A549 (cell line): ENCODE measurements around the gene KIF1A. TPM values are rescaled to one million over a fixed set of nuclear protein-coding genes. Genes with fewer than 3 reads are reported as not detected.

Experiments
- ATAC-seq, 2 experiments: fragments of 200-7000 bp in 1 of 2; fragments of >200 bp in 1 of 2; cut with Nextera tagmentation in 1 of 2; cut with Tn5 transposase in 1 of 2; 3 replicates each; pipeline versions ENCODE4 v1.8.0 to v1.9.1; 2018 to 2020; ENCODE audit warnings: mild to moderate bottlenecking in 1 of 2, moderate library complexity in 1 of 2
- CTCF ChIA-PET: fragments of 300-600 bp; sonication (Branson Sonifier 250); formaldehyde crosslinking; extraction: SDS; loops from one replicate; lab custom pipeline; 2021; ENCODE audit warnings: antibody characterized with exemption, inconsistent platforms; lab: Yijun Ruan, JAX
- POLR2A ChIA-PET: fragments of 350-600 bp; formaldehyde crosslinking; extraction: SDS; loops from one replicate; lab custom pipeline; 2021; ENCODE audit warnings: antibody characterized with exemption, inconsistent platforms; lab: Yijun Ruan, JAX
- DNase-seq, 2 experiments: peaks; one replicate each; pipeline versions ENCODE4 v3.0.0 to v3.0.0-alpha.2; 2011 to 2016; ENCODE audit warnings: low read depth in 1 of 2, low spot score in 1 of 2
- FAIRE-seq: peaks from 2 replicates; lab custom pipeline; 2011; peaks lifted over from hg19 to GRCh38; lab: Jason Lieb, UNC
- H3K27ac ChIP-seq, 2 experiments: fragments of >200 bp; sonication (Bioruptor Twin); formaldehyde crosslinking; 3 replicates each; pipeline ENCODE4 v1.5.1; 2016 to 2017
- H3K4me1 ChIP-seq: fragments of >200 bp; sonication (Bioruptor Twin); formaldehyde crosslinking; 3 replicates; pipeline ENCODE4 v1.6.1; 2016
- H3K4me2 ChIP-seq: fragments of >200 bp; sonication (Bioruptor Twin); formaldehyde crosslinking; 3 replicates; pipeline ENCODE4 v1.6.1; 2016
- H3K4me3 ChIP-seq: fragments of >200 bp; sonication (Bioruptor Twin); formaldehyde crosslinking; 3 replicates; pipeline ENCODE4 v1.5.1; 2016
- H3K9me3 ChIP-seq: fragments of >200 bp; sonication (Bioruptor Twin); formaldehyde crosslinking; 3 replicates; pipeline ENCODE4 v1.6.1; 2016
- CBX2 ChIP-seq: fragments of 200-600 bp; sonication (generic); IDR thresholded peaks from 2 replicates; pipeline ENCODE4 v1.6.1; 2016; ENCODE audit warnings: low read depth, mild to moderate bottlenecking, borderline replicate concordance
- CHD2 ChIP-seq: fragments of 150-350 bp; IDR thresholded peaks from 2 replicates; pipeline ENCODE4 v1.6.1; 2014; ENCODE audit warnings: low read length; ENCODE audit not compliant: partially characterized antibody
- CHD4 ChIP-seq: fragments of 200-600 bp; sonication (generic); IDR thresholded peaks from 2 replicates; pipeline ENCODE4 v1.6.1; 2016; ENCODE audit warnings: antibody characterized with exemption, mild to moderate bottlenecking, borderline replicate concordance
- CTCF ChIP-seq: fragments of >200 bp; sonication (Bioruptor Twin); formaldehyde crosslinking; IDR thresholded peaks from 3 replicates; pipeline ENCODE4 v1.5.1; 2016
- ELK1 ChIP-seq: fragments of 150-350 bp; IDR thresholded peaks from 2 replicates; pipeline ENCODE4 v1.6.1; 2014; ENCODE audit warnings: low read depth, mild to moderate bottlenecking, low read length
- ESRRA ChIP-seq: fragments of 150-350 bp; IDR thresholded peaks from 2 replicates; pipeline ENCODE4 v1.6.1; 2014; ENCODE audit warnings: mild to moderate bottlenecking, low read length, borderline replicate concordance
- HOXB13 ChIP-seq: fragments of 250-450 bp; sonication (Bioruptor Pico); IDR thresholded peaks from 2 replicates; pipeline ENCODE4 v1.5.0; 2020; ENCODE audit warnings: low read depth, mild to moderate bottlenecking, moderate library complexity
- JUNB ChIP-seq: fragments of >200 bp; sonication (Bioruptor Twin); formaldehyde crosslinking; IDR thresholded peaks from 2 replicates; pipeline ENCODE4 v1.6.1; 2016
- KDM5A ChIP-seq: fragments of 200-600 bp; sonication (generic); IDR thresholded peaks from 2 replicates; pipeline ENCODE4 v1.6.1; 2016; ENCODE audit warnings: antibody characterized with exemption, mild to moderate bottlenecking
- MAX ChIP-seq: IDR thresholded peaks from 2 replicates; pipeline ENCODE4 v1.6.1; 2012
- MAZ ChIP-seq: fragments of 150-350 bp; IDR thresholded peaks from 2 replicates; pipeline ENCODE4 v1.6.1; 2014; ENCODE audit warnings: antibody characterized with exemption, low read depth, low read length, borderline replicate concordance
- NFE2L2 ChIP-seq: fragments of 150-350 bp; conservative IDR thresholded peaks from 2 replicates; pipeline ENCODE4 v1.6.1; 2014; ENCODE audit warnings: low read length
- NPAS2 ChIP-seq: fragments of 250-450 bp; sonication (Bioruptor Pico); IDR thresholded peaks from 2 replicates; pipeline ENCODE4 v1.8.0; 2022; ENCODE audit warnings: mild to moderate bottlenecking, moderate library complexity, borderline replicate concordance
- POLR2AphosphoS2 ChIP-seq: conservative IDR thresholded peaks from 2 replicates; pipeline ENCODE4 v1.6.1; 2012; ENCODE audit warnings: low read length, improper control_type of control experiment, inconsistent platforms
- RAD21 ChIP-seq, 2 experiments: fragments of >200 bp in 1 of 2; sonication (Bioruptor Twin) in 1 of 2; formaldehyde crosslinking in 1 of 2; IDR thresholded peaks in 1 of 2; conservative IDR thresholded peaks in 1 of 2; 2 replicates in 1 of 2; 3 replicates in 1 of 2; pipeline ENCODE4 v1.6.1; 2012 to 2018; ENCODE audit warnings: inconsistent platforms in 1 of 2
- RNF2 ChIP-seq: fragments of 200-600 bp; sonication (generic); IDR thresholded peaks from 2 replicates; pipeline ENCODE4 v1.6.1; 2016; ENCODE audit warnings: low read depth, mild to moderate bottlenecking, antibody characterized with exemption, moderate library complexity, borderline replicate concordance
- SREBF2 ChIP-seq: fragments of 450-650 bp; IDR thresholded peaks from 2 replicates; pipeline ENCODE4 v1.6.1; 2014; ENCODE audit warnings: mild to moderate bottlenecking, moderate library complexity
- TFCP2L1 ChIP-seq: fragments of 250-450 bp; sonication (Bioruptor Pico); IDR thresholded peaks from 2 replicates; pipeline ENCODE4 v1.5.0; 2021; ENCODE audit warnings: mild to moderate bottlenecking
- ZFP36 ChIP-seq: fragments of 450-650 bp; IDR thresholded peaks from 2 replicates; pipeline ENCODE4 v1.6.1; 2014; ENCODE audit warnings: borderline replicate concordance; ENCODE audit not compliant: partially characterized antibody
- WGBS: methylation state at CpG from one replicate; pipeline ENCODE4 v1.1.6; 2017; ENCODE audit errors: missing lambda C conversion rate; 5-methylcytosine and 5-hydroxymethylcytosine counted together
- polyA plus RNA-seq, 4 experiments: library from polyadenylated mRNA; depleted of rRNA in 3 of 4; stranded (reverse); fragments of >200 nt; fragmentation: RNase III in 1 of 4; extraction: RNeasy Plus Mini Kit Qiagen cat#74134 plus additional on column Dnase treatment in 1 of 4; gene quantifications; 2 replicates in 3 of 4; 3 replicates in 1 of 4; pipeline ENCODE4 v1.2.3, GENCODE V29; 2011 to 2017
- TF ChIP-seq, protein P1 (sequence below): fragments of >200 bp; sonication (Bioruptor Twin); formaldehyde crosslinking; IDR thresholded peaks from 2 replicates; pipeline ENCODE4 v1.6.1; 2016
- TF ChIP-seq, protein P2 (sequence below): IDR thresholded peaks from 2 replicates; pipeline ENCODE4 v1.6.1; 2012
- TF ChIP-seq, protein P3 (sequence below): fragments of 200-600 bp; sonication (generic); IDR thresholded peaks from 2 replicates; pipeline ENCODE4 v1.6.1; 2016; ENCODE audit warnings: antibody characterized with exemption, mild to moderate bottlenecking, moderate library complexity

The KIF1A gene
- polyA plus RNA-seq, 2 of the 4 experiments (the other 2 are of a cell fraction) = 0.28 to 0.50 TPM

DNA sequence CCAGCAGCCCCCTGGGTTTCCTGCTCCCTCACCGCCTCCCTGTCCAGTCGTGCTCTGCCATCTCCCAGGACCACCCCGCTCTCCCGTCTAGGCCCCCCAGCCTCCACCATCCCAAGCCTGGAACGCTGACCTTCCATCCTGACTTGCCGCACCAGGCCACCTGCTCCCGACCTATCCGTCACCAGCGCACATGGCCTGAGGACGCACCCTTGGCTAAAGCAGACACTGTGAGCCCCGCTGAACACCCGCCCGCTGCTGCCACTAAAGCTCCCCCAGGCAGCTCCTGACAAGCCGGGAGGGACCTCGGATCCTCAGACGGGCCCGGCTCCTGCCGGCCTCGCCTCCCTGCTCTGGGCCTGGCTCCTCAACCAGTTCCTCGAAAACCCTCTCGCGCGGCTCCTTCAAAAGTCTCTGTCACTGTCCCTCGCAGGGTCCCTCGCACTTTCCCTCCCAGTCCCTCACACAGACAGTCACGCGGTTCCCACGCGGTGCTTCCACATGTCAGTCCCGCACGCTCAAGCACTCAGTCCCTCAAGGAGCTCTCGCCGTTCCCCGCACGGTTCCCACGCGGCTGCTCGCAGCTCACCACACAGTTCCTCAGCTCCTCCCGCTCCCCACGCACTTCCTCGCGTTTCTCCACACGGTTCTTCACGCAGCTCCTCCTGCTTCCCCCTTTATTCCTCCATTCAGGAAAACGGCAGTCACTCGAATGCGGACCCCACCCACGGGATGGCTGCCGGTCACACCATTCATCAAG lies 42.4 kb downstream of the KIF1A start (continued):
- TF ChIP-seq CTCF (no peak), NFE2L2 (no peak), JUNB (no peak), ELK1 (no peak), RAD21 (conservative IDR thresholded peaks at IDR 0.05 in 1 of 2, IDR thresholded peaks at IDR 0.05 in 1 of 2) (no peak)

DNA sequence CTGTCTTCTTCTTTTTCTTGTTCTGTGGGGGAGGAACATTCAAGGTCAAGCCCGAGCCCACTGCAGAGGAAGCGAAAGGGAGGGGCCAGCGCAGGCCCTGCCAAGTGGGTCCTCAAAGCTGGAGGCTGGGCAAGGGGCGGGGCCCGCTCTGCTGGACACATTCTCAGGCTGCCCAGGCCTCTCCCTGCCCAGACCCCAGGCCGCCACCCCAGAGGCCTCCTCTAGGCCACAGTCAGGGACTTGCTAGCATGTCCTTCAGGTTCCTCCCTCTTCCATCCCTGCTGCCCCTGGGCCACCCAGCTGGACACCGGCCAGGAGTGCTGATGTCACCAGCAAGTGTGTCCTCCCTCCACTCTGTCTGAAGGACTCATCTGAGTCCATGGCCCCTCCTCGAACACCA lies 44.1 kb downstream of the KIF1A start:
- TF ChIP-seq HOXB13 (CRISPR knock-in tag) = no peak
- no peak for TF ChIP-seq CHD2
- no peak for TF ChIP-seq KDM5A
- no peak for TF ChIP-seq NPAS2
- TF ChIP-seq, protein P1, sequence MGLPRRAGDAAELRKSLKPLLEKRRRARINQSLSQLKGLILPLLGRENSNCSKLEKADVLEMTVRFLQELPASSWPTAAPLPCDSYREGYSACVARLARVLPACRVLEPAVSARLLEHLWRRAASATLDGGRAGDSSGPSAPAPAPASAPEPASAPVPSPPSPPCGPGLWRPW = no peak
- TF ChIP-seq, protein P2, sequence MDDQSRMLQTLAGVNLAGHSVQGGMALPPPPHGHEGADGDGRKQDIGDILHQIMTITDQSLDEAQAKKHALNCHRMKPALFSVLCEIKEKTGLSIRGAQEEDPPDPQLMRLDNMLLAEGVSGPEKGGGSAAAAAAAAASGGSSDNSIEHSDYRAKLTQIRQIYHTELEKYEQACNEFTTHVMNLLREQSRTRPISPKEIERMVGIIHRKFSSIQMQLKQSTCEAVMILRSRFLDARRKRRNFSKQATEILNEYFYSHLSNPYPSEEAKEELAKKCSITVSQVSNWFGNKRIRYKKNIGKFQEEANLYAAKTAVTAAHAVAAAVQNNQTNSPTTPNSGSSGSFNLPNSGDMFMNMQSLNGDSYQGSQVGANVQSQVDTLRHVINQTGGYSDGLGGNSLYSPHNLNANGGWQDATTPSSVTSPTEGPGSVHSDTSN = no peak
- no peak for TF ChIP-seq ESRRA
- TF ChIP-seq CHD4 = no peak
- TF ChIP-seq TFCP2L1 (CRISPR knock-in tag) = no peak
- TF ChIP-seq ZFP36 = no peak
- TF ChIP-seq RAD21 (conservative IDR thresholded peaks at IDR 0.05 in 1 of 2, IDR thresholded peaks at IDR 0.05 in 1 of 2) = no peak
- TF ChIP-seq, protein P3, sequence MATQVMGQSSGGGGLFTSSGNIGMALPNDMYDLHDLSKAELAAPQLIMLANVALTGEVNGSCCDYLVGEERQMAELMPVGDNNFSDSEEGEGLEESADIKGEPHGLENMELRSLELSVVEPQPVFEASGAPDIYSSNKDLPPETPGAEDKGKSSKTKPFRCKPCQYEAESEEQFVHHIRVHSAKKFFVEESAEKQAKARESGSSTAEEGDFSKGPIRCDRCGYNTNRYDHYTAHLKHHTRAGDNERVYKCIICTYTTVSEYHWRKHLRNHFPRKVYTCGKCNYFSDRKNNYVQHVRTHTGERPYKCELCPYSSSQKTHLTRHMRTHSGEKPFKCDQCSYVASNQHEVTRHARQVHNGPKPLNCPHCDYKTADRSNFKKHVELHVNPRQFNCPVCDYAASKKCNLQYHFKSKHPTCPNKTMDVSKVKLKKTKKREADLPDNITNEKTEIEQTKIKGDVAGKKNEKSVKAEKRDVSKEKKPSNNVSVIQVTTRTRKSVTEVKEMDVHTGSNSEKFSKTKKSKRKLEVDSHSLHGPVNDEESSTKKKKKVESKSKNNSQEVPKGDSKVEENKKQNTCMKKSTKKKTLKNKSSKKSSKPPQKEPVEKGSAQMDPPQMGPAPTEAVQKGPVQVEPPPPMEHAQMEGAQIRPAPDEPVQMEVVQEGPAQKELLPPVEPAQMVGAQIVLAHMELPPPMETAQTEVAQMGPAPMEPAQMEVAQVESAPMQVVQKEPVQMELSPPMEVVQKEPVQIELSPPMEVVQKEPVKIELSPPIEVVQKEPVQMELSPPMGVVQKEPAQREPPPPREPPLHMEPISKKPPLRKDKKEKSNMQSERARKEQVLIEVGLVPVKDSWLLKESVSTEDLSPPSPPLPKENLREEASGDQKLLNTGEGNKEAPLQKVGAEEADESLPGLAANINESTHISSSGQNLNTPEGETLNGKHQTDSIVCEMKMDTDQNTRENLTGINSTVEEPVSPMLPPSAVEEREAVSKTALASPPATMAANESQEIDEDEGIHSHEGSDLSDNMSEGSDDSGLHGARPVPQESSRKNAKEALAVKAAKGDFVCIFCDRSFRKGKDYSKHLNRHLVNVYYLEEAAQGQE = no peak
- TF ChIP-seq RNF2 = no peak
- TF ChIP-seq MAZ = no peak
- TF ChIP-seq SREBF2 = no peak
- no peak for TF ChIP-seq CBX2
- TF ChIP-seq POLR2AphosphoS2 = no peak
- no peak for TF ChIP-seq MAX
- TF ChIP-seq, all 56 proteins: peak for 0
- H3K4me2 ChIP-seq = no peak overlapping the region
- DNase-seq = no peak
- H3K27ac ChIP-seq = no peak overlapping the region
- ATAC-seq = peak; percentile 15 to 17; a peak in 2 of 6 replicates
- H3K4me1 ChIP-seq = no peaks in the 10 kb centered on the region
- H3K9me3 ChIP-seq = no peaks in the 10 kb centered on the region
- no peak for FAIRE-seq
- ChIA-PET POLR2A (no interaction called here), CTCF (no interaction called here)
- H3K4me3 ChIP-seq = no peak overlapping the region
- 84% methylated on average over 8 of the region's 8 CpGs for WGBS
